Midbrain (tissue), 1 donor: ENCODE measurements around the gene GABARAP.

ENCODE experiments used
- DNase-seq: peaks from one replicate; lab custom pipeline; 2025; lab: John Stamatoyannopoulos, UW

GABARAP gene

DNA sequence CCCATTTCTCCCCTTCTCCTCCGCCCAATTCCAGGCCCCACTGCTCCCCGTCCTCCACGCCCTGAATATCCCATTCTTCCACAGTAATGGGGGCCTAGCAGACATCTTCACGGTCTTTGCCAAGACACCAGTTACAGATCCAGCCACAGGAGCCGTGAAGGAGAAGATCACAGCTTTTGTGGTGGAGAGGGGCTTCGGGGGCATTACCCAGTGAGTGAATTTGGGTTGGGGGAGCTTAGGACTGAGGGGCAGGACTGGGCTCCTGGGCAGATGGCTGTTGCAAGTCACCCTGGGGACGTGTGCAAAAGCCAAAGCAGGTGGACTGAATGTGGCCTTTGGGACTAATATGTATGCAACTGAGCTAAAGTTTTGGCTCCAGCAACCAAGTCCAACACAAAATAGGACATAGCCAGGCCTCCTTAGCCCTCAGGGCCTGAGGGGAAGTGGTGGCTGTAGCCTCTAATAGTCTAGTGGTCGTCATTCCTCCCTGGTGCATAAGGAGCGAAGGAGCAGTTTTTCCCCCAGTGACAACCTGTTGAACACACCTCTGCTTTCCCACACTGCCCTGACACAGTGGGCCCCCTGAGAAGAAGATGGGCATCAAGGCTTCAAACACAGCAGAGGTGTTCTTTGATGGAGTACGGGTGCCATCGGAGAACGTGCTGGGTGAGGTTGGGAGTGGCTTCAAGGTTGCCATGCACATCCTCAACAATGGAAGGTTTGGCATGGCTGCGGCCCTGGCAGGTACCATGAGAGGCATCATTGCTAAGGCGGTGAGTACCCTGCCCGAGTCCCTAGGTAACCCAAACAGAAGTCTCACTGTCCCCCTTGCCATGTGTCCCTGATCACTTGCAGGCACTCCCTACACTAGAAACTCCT is 19.9 kb downstream of the GABARAP start:
- no peak for DNase-seq

GRCh38 chr17:7221278-7222092 is 20.8 kb downstream of the GABARAP start:
- no peak for DNase-seq

GRCh38 chr17:7220593-7221277 is 21.5 kb downstream of the GABARAP start:
- DNase-seq = no peak

- peak; percentile 89 for DNase-seq
Measured at GRCh38 chr17:7219812-7220592, 22.2 kb downstream of the GABARAP start, which contains the start of the genes ACADVL and DLG4. ACADVL (plus strand) TSS chr17:7219938; CDS start chr17:7219985, 47 bp downstream. DLG4 (minus strand) TSS chr17:7219836.

DNA sequence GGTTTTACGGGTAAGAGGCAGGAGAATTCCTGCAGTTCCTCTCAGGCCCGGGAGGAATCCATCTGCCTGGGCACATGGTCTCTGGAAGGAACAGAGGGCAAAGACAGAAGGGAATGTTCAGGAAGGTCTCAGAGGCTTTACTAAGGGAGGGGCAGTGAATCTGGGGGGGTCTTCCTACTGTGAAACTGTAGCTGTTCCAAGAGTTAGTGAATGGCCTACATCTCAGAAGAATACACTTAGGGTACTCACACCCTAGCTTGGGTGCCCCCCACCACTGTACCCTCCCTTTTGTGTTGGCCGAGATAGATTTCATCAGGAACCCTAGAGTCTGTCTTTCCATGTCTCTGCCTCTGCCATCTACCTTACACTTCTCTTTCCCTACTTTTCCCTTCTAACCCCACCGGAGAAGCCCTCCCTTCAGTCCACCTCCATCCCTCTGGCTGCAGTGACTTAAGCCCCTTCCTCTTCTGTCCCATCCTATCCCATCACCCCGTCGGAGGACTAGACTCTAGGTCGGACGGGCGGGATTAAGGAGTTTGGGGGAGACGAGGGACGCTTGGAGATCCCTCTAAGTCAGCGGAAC is 22.9 kb downstream of the GABARAP start:
- DNase-seq = no peak

GRCh38 chr17:7218758-7219157 is 23.5 kb downstream of the GABARAP start:
- no peak for DNase-seq

DNA sequence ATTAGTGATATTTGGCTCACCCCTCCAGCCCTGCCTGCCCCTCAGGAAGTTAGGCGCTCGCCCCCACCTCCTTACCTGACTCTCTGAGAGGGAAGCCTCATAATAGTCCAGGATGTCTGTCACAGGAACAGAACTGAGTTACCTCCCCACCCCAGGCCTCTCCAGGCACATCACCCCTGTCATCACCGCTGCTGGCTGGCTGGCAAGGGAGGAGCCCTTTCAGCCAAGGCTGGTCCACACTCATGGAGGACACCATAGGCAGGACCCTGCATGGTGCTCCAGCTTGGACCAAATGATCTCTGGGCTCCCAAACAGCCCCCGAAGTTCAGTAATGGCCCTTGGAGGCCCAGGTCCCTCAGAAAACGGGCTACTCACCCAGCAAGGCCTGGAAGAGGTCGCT is 24.1 kb downstream of the GABARAP start:
- DNase-seq = no peak

DNA sequence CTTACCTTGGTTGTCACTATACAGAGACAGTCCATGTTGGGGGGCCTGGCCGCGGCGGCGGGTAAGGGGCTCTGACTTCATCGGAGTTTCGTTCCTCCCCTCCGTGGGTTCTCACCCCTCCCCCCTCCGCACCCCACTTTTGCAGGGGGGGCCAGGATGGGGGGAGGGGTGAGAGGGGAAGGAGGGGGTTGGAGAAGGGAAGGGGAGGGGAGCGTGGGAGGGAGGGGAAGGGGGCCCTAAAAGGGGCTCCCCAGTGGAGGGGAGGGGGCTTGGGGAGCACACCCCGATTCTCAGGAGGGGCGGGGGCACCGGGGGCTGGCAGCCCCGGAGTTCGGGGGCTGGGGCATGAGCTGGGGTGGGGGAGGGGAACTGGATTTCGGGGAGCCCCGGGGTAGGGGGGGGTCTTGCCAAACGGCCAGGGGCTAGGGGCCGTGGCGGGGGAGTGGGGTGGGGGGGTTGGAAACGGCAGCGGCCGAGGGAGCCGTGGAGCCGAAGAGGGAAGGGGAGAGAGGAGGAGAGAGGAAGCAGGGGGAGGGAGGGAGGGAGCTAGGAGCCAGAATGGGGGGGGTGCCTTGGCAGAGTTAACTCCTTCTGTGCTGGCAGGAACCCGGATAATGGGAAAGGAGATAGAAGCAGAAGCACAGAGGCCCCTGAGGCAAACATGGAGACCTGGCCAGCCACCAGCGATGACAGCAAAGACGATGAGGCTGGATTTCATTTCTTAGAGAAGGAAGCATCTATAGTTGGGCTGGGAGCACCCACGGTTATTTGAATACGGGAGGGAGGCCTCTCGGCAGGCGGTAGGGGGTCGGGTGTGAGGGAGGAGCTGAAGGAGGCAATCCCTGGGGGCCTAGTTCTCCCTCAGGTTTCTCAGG is 24.9 kb downstream of the GABARAP start:
- no peak for DNase-seq

- DNase-seq = no peak
Measured at GRCh38 chr17:7216242-7217112, 25.8 kb downstream of the GABARAP start.

GRCh38 chr17:7215652-7216180 is 26.5 kb downstream of the GABARAP start:
- DNase-seq = no peak

GRCh38 chr17:7215136-7215638 is 27.1 kb downstream of the GABARAP start:
- no peak for DNase-seq

DNA sequence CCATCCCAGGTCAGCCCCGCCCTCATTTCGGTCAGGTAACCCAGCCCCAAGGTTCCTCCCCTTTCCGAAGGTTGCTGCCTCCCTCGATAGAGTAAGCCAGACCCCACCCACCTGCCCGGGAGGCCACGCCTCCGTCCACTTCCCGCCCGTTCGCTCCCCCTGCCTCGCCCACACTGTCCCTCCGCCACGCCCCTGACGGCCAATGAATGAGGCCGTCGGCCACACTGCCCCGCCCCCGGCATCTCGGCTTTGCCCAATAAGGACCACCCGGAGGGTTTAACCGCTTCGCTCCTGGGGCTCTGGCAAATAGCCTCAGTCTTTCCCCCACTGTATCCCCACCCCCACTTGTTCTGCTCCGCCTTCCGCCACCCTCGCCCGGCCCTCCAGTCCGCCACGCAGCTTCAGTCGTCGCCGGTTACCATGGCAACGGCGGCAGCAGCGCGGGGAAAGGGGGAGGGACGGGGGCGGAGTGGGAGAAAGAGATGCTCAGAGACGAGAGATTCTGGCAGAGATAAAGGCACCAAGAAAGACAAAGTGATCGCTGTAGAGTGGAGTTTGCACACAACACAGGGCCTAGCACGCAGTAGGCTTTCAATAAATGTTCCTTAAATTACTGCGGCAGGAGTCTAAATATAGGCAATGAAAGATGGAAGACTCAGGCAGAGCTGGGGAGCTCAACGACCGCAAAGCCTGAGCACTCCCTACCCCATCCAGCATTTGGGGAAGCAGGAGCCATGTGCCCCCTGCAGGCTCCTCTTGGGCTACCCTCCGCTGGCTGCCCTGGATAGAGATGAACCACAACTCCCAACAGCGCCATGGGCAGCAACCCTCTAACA is 27.7 kb downstream of the GABARAP start:
- DNase-seq = peak; percentile 95

DNA sequence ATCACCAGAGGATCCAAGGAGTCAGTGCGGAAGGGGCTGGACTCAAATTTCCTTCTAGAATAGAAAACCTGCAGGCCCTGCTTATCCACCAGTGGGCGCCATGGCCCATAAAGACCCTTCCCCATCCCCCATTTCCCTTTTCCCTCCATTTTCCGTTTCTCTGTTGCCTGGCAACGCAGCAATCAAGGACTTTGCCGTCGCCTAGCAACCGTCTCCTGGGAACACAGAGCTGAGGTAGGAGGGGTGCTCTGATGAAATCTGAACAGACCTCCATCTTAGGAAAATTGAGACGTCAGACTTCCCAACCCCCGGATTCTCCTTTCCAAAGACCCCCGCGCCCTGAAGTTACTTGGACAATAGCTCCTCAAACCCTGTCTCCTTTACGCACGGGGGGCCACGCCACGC is 28.4 kb downstream of the GABARAP start:
- DNase-seq = no peak

DNA sequence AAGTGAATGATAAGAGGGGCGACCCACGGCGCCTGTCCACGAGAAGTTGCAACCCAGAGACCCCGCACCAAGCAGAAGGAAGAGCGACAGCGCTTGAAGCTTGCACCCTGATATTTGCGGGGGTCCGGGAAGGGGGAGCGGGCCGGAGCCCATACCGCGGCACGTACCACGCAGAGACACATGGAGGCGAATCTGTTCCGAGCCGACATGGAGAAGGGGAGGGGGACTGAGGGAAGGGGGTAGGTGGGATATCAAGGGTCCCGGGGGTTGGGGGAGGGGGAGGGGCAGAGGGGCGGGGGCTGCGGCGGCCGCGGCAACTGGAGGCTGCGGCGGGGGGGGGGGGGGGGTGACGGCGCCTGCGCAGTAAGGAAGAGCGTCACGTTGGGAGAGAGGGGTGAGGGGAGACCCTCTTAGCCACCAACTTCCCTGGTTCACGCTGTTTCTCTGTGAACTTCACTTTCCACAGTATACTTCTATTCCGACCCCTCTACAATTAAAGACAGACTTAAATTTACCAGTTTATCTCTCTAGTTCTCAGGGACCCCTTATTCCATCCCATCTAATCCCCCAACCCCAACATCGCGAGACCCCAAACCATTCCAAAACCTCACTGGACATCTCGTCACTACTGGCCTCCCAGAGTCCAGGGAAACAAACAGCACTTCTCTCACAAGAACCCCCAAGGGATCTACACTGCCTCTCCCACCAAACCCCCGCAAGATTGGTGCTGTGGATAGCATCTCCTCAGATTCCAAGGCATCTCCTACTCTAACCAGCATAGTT is 30.6 kb downstream of the GABARAP start:
- no peak for DNase-seq

DNA sequence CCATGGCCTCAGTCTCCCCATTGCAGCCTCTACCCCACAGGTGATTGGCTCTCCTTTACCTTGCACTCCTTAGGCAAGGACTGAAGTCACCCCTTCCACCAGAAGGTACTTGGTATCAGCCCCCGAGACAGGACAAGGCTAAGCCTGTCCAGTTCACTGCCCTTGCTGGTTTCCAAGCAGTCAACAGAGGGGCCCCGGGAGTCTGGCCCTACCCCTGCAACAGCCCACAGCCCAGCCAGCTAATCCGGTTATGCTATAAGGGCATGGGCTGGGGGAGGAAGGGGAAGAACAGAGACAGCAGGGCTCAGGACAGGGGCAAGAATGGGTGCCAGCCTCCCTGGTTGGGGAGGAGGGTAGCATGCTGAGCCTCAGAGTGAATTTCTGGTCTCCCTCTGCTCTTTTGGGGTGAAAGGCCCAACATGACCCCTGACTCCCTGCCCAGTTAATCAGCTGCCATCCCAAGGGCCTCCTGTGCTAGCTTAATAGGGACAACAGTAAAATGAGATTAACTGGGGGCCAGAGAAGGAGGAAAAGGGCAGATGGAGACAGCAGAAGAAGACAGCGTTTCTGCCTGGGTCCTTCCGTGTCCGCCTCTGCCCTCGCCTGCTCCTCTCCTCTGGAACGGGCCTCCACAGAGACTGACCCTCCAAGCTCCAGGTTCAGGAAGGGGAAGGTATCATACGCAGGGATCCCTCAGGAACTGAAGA is 33.3 kb downstream of the GABARAP start:
- DNase-seq = no peak

- no peak for DNase-seq
Measured at GRCh38 chr17:7208027-7208571, 34.1 kb downstream of the GABARAP start.
